Skeletal muscle satellite cell (primary cell): ENCODE results near the gene KIF26B.

Experiments used
- H3K27me3 ChIP-seq: 2 replicates; pipeline ENCODE4 v1.7.0; 2013; ENCODE audit warnings: low read length; ENCODE audit not compliant: control insufficient read depth, insufficient read depth
- H3K36me3 ChIP-seq: 2 replicates; pipeline ENCODE4 v1.7.0; 2013; ENCODE audit warnings: mild to moderate bottlenecking, control low read depth, low read length; ENCODE audit not compliant: insufficient read depth
- H3K4me1 ChIP-seq: 2 replicates; pipeline ENCODE4 v1.7.0; 2013; ENCODE audit warnings: low read length; ENCODE audit not compliant: control insufficient read depth, insufficient read depth
- H3K4me2 ChIP-seq: 2 replicates; pipeline ENCODE4 v1.7.0; 2013; ENCODE audit warnings: mild to moderate bottlenecking, low read length
- H3K4me3 ChIP-seq: 2 replicates; pipeline ENCODE4 v1.7.0; 2013; ENCODE audit warnings: low read length
- H3K9ac ChIP-seq: 2 replicates; pipeline ENCODE4 v1.7.0; 2013; ENCODE audit warnings: mild to moderate bottlenecking, low read depth, low read length, moderate library complexity
- H3K9me3 ChIP-seq: replicated peaks from 2 replicates; pipeline ENCODE4 v1.7.0; 2013; ENCODE audit warnings: mild to moderate bottlenecking, control low read depth, low read length

KIF26B gene

DNA sequence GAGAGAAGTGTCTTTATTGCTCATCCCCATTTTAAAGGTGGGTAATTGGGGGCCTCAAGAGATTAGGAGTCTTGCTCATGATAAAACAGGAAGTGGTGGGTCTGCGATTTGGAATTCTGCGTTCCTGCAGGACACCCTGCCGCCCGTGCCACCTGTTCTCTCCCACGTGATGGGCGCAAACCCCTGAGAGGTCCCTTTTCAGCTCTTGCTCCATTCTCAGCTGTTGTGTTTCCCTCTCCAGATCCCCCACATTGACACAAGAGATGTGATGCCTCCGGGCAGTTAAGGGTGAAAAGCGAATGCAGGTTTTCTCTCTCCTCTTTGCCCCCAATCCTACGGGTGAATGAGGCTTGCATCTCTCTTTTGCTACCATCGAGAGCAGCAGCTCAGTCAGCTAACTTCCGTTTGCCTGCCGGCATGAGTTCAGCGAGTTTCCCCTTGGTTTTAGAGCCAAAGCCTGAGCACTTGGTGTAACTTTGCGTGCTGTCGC lies 57.5 kb downstream of the KIF26B start:
- H3K4me3 ChIP-seq = no peak overlapping the region
- no peaks in the 10 kb centered on the region for H3K4me1 ChIP-seq
- H3K9ac ChIP-seq = no peak overlapping the region
- H3K9me3 ChIP-seq = peaks cover 4% of the 10 kb centered on the region
- no peaks in the 10 kb centered on the region for H3K36me3 ChIP-seq
- no peak overlapping the region for H3K4me2 ChIP-seq
- no peaks in the 10 kb centered on the region for H3K27me3 ChIP-seq

DNA sequence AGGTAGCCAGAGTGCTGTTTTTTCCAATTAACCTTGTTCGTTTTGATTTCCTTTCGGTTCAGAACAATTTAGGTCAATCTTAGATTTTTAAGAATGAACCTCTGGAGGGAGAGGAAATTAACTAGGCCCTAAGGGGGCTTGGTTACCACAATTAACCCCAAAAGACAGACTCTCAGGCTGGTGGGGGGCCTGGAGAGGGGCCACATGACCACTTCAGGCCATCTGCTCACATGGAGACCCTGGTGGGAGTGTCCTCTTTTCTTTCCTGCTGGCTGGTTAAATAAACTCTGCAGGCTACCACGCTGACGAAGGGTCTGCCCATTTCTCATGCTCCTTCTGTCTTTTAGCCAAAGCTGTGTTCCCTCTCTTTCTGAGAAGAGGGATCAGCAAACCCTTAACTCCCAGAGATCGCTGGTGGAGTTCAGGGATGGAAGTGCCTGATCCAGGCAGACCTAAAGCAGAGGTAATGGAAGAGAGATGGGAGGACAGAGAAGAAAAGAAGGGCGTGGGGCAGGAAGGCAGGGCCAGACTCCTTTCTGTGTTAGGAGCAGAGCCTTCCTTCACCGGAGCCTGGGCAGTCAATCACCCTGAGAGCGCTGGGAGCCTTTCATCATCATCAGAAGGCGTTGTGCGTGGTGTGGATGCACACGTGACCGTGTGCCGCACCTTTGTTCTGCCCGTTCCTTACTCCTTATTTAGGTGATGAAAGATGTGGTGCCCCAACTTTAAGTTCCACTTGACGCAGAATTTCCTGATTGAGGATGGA lies 58.5 kb downstream of the KIF26B start:
- Histone ChIP-seq H3K36me3 (no peaks in the 10 kb centered on the region), H3K27me3 (no peaks in the 10 kb centered on the region), H3K9ac (no peak overlapping the region), H3K4me3 (no peak overlapping the region), H3K9me3 (peaks cover 2% of the 10 kb centered on the region), H3K4me2 (no peak overlapping the region), H3K4me1 (no peaks in the 10 kb centered on the region)

DNA sequence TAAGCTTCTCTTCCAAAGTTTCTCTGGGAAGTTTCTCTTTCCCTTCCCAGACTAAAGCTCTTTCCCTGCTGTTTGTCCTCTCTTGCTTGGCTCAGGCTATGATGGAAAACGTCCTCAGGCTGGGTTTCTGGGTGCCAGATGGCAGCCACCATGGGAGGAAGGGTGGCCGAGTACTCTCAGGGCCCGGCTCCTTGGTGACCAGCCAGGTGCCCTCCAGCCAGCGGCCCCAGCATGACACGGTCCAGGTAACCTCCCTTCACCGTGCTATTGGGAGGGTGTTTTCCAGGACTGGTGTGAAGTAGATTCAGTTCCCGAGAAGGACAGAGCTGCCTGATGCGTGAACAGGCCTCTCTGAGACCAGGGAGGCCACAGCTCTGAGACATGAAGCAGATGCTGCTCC lies 60.3 kb downstream of the KIF26B start:
- Histone ChIP-seq H3K4me3 (no peak overlapping the region), H3K9me3 (no peaks in the 10 kb centered on the region), H3K27me3 (no peaks in the 10 kb centered on the region), H3K4me2 (no peak overlapping the region), H3K9ac (no peak overlapping the region), H3K4me1 (no peaks in the 10 kb centered on the region), H3K36me3 (no peaks in the 10 kb centered on the region)

DNA sequence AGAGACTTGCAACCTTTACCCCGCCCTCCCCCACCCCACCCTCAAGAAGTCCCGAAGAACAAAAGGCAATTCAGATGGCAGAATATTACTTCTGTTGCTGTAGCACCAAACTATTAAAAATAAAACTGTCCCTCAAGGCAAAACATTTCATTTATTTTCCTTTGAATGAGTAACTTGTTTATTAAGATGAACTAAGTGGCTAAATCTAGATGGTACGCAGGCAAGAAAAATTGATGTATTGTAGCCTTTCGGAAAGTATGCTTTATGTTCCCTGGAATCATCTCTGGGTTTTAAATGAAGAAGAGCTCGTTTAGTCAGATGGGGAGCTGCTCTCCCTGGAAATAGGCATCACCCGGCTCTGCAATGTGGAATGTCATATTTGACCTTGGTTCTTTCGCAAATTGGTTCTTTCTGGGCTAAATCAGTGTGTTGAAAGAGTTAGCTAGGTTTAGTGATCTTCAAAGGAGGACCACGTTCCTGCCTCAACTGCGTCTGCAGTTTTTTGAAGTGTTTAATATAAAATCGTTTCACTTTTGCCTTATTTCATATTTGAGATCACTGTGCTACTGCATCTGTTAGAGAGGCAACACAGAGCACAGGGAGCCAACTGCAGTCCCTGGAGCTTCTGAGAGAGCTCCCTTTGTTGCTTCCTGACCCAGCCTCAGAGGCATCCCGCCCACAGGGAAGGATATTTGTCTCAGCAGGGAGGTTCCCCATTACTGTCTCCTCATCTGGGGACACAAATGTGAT lies 61.8 kb downstream of the KIF26B start:
- no peaks in the 10 kb centered on the region for H3K9me3 ChIP-seq
- H3K9ac ChIP-seq = no peak overlapping the region
- no peak overlapping the region for H3K4me2 ChIP-seq
- no peaks in the 10 kb centered on the region for H3K4me1 ChIP-seq
- H3K36me3 ChIP-seq = no peaks in the 10 kb centered on the region
- no peak overlapping the region for H3K4me3 ChIP-seq
- H3K27me3 ChIP-seq = no peaks in the 10 kb centered on the region

DNA sequence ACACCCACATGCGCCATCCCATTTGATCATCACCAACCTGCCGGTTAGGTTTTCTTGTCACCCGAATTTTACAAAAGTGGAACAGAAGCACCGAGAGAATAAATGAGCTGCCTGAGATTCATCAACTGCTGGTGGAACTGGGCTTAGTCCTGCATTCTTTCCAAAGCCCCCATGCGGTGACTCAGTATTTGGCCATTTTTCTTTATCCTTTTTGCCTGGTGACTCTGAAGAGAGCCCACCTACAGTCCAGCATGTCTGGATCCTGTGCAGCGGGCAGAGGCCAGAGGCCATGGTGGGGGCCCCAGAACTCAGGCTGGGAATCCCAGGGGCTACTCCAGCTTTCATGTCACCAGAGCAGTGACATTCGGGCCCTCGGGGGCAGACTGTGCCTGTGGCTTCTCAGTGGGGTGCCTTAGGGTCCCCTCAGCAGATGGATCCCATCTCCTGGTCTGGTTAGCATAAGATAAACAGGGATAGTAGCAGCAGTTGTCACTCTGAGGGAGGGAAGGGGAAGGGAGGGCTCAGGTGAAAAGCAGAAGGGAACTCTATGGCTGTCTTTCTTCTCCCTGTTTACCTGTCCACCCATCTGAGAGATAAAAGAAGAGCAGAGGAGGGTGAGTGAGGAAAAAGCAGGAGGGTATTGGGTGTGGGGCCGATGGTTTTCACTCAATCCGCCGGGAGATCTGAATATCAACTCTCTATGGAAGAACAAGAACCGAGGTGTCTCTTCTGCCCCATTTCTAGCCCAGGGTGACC lies 63.2 kb downstream of the KIF26B start:
- Histone ChIP-seq H3K36me3 (no peaks in the 10 kb centered on the region), H3K4me2 (no peak overlapping the region), H3K9me3 (no peaks in the 10 kb centered on the region), H3K27me3 (no peaks in the 10 kb centered on the region), H3K4me3 (no peak overlapping the region), H3K9ac (no peak overlapping the region), H3K4me1 (no peaks in the 10 kb centered on the region)

DNA sequence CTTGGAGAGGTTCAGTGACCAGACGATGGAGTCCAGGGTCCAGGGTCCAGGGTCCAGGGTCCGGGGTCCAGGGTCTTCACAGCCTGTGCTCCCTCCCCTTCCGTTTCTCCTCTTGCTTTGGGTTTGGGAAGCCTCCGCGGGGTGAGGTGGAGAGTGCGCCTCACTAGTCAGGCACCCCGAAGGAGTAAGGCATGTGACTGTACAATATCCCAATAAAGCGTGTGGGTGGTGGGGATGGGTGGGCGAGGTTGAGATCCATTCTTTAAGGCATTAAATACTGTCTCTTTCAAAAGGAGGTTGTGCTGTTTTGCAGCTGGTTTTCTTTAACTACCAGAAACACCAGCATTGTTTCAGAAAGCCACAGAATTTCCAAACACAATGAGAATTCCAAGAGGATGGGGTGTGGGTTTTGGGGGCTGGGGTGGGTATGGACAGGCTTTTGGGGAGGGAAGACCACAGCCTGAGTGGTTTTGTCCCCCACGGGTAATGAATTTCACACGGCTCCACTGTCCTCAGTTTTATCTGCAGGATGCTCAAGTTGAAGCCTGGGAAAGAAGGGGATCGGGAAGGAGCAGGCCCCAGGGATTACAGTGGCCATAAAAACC lies 65.7 kb downstream of the KIF26B start:
- H3K36me3 ChIP-seq = no peaks in the 10 kb centered on the region
- no peaks in the 10 kb centered on the region for H3K4me1 ChIP-seq
- no peak overlapping the region for H3K4me3 ChIP-seq
- H3K4me2 ChIP-seq = no peak overlapping the region
- H3K27me3 ChIP-seq = no peaks in the 10 kb centered on the region
- H3K9me3 ChIP-seq = no peaks in the 10 kb centered on the region
- H3K9ac ChIP-seq = no peak overlapping the region

DNA sequence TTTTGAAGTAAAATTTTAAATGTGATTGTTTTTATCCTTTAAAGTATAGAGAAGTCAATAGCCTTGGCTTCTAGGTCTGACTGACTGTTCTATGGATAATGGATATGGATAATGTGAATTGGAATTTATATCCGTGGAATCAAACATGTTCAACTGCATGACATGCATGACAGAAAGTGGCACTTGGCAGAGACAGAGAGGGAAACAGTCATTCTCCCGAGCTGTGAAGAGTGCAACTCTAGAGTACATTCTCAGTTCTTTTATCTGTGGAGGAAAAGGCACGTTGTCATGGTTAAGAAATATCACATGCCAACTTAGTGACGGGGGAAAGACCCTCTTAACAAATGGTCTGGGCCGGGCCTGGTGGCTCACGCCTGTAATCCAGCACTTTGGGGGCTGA lies 67.0 kb downstream of the KIF26B start:
- Histone ChIP-seq H3K4me3 (no peak overlapping the region), H3K4me2 (no peak overlapping the region), H3K9ac (no peak overlapping the region), H3K9me3 (no peaks in the 10 kb centered on the region), H3K4me1 (no peaks in the 10 kb centered on the region), H3K36me3 (no peaks in the 10 kb centered on the region), H3K27me3 (no peaks in the 10 kb centered on the region)

DNA sequence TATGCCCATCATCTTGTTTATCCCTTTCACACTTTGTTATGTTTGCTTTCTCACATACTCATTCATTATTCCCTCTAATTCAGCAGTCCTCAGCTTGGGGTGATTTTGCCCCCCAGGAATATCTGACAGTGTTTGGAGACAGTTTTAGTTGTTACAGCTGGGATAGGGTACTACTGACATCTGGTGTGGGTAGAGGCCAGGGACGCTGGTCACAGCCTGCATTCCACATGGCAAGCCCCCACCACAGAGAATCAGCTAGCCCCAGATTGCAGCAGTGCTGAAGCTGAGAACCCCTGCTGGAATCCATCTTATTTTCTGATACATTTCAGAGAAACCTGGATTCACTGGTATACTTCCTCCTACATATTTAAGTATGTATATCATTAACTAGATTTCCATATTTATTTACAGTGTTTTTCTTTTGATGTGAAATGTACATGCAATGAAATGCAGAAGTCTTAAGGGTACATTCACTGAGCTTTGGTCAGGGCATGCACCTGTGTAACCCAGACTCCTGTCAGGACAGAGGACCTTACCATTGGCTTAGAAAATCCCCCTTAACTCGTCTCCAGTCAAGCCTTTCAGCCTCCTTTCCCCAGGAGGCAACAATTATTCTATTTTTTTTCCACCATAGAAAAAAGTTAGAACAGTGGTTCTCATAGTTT lies 68.3 kb downstream of the KIF26B start:
- Histone ChIP-seq H3K36me3 (no peaks in the 10 kb centered on the region), H3K27me3 (no peaks in the 10 kb centered on the region), H3K4me1 (no peaks in the 10 kb centered on the region), H3K4me2 (no peak overlapping the region), H3K9ac (no peak overlapping the region), H3K9me3 (no peaks in the 10 kb centered on the region), H3K4me3 (no peak overlapping the region)

DNA sequence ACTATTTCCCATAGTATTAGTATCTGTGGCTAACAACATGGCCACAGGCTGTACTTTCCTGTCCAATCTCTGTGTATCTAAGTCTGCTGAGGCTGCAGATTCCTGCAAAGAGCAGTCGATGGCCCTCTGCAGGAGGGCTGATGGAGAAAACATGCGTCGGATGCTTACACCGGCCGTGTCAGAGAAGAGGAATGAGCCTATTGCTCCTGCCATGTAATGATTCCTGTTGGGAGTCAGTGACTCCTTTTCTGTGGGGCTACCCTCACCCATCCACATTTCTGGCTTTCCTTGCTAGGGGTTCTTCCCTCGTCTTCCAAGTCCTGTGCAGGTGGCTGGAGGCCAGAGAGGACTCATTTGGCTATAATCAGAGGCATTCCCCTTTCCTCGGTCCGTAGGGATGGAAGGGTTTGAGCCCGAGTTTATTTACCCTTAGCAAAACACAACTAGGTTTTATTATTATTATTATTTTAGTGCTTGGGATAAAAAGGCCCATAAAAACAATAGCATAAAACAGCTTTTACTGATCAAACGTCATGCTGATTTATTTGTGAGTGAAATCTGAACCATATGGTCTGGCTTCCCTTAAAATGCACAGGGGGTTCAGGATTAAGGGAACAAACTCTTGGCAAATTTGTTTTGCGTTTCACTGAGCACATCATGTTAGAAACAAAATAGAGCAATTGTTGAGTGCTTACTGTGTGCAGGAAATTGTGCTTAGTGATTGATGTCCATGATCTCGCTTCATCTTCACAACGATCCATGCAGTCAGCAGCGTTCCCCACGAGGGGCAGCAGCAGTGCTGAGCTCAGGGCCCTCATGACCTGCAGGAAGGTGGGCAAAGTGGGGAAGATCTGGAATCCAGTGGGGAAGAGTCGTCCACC lies 70.8 kb downstream of the KIF26B start:
- Histone ChIP-seq H3K4me1 (no peaks in the 10 kb centered on the region), H3K27me3 (no peaks in the 10 kb centered on the region), H3K36me3 (no peaks in the 10 kb centered on the region), H3K9me3 (no peaks in the 10 kb centered on the region), H3K9ac (no peak overlapping the region), H3K4me2 (no peak overlapping the region), H3K4me3 (no peak overlapping the region)

DNA sequence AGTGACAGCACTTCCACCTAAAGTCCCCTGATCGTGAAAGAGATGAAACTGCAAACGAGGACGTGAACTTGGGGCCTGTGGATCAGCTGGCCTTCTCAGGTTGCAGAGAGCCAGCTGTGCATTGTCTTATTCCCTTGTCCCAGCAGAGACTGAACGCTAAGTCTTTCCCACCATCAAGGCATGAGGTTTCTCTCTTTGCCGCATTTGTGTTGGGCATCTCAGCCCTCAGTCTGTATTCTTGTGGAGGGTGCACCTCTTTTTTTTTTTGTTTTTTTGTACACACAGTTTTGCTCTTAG lies 71.4 kb downstream of the KIF26B start:
- Histone ChIP-seq H3K4me2 (no peak overlapping the region), H3K36me3 (no peaks in the 10 kb centered on the region)

More for the DNA sequence above, 71.4 kb downstream of the KIF26B start:
- Histone ChIP-seq H3K4me3 (no peak overlapping the region), H3K27me3 (no peaks in the 10 kb centered on the region), H3K9me3 (no peaks in the 10 kb centered on the region), H3K9ac (no peak overlapping the region), H3K4me1 (no peaks in the 10 kb centered on the region)
